H9 (cell line): ENCODE data around the gene FAM98C. TPM values are rescaled to one million over a fixed set of nuclear protein-coding genes. Genes with fewer than 3 reads are reported as not detected.

ENCODE experiments used
- DNase-seq: peaks from one replicate; pipeline ENCODE4 v3.0.0-alpha.2; 2017
- H2AFZ ChIP-seq: one replicate; pipeline ENCODE4 v1.6.1; 2013; ENCODE audit warnings: mild to moderate bottlenecking, low read length, control low read depth, moderate library complexity
- H2AK5ac ChIP-seq: 2 replicates; pipeline ENCODE4 v1.6.1; 2013; ENCODE audit warnings: low read length, control low read depth, mixed read lengths; ENCODE audit not compliant: insufficient read length
- H2BK120ac ChIP-seq: one replicate; pipeline ENCODE4 v1.6.1; 2013; ENCODE audit warnings: low read depth, mild to moderate bottlenecking, low read length, control low read depth, inconsistent platforms; ENCODE audit not compliant: poor library complexity, severe bottlenecking
- H2BK12ac ChIP-seq: 2 replicates; pipeline ENCODE4 v1.6.1; 2013; ENCODE audit warnings: low read length, control low read depth, mixed read lengths, low read depth; ENCODE audit not compliant: insufficient read length
- H2BK15ac ChIP-seq: 2 replicates; pipeline ENCODE4 v1.6.1; 2013; ENCODE audit warnings: low read depth, low read length, control low read depth
- H2BK20ac ChIP-seq: one replicate; pipeline ENCODE4 v1.6.1; 2013; ENCODE audit warnings: low read depth, mild to moderate bottlenecking, low read length, control low read depth, inconsistent platforms; ENCODE audit not compliant: poor library complexity, severe bottlenecking
- H2BK5ac ChIP-seq: 2 replicates; pipeline ENCODE4 v1.6.1; 2013; ENCODE audit warnings: low read length, control low read depth, mixed read lengths; ENCODE audit not compliant: insufficient read length
- H3K14ac ChIP-seq: 2 replicates; pipeline ENCODE4 v1.6.1; 2013; ENCODE audit warnings: low read length, control low read depth; ENCODE audit not compliant: insufficient read depth
- H3K18ac ChIP-seq: 2 replicates; pipeline ENCODE4 v1.6.1; 2013; ENCODE audit warnings: low read depth, mild to moderate bottlenecking, mixed read lengths, low read length, control low read depth; ENCODE audit not compliant: insufficient read length
- H3K23ac ChIP-seq: 2 replicates; pipeline ENCODE4 v1.6.1; 2013; ENCODE audit warnings: low read length, control low read depth, mixed read lengths, low read depth; ENCODE audit not compliant: insufficient read length
- H3K23me2 ChIP-seq: 2 replicates; pipeline ENCODE4 v1.6.1; 2013; ENCODE audit warnings: low read depth, mild to moderate bottlenecking, mixed read lengths, low read length, control low read depth; ENCODE audit not compliant: insufficient read length, poor library complexity, severe bottlenecking
- H3K27ac ChIP-seq: 2 replicates; pipeline ENCODE4 v1.5.1; 2013; ENCODE audit warnings: low read length, control low read depth, mixed read lengths, low read depth; ENCODE audit not compliant: insufficient read length
- H3K27me3 ChIP-seq: 2 replicates; pipeline ENCODE4 v1.6.1; 2013; ENCODE audit warnings: low read length, control low read depth, inconsistent platforms; ENCODE audit not compliant: insufficient read depth
- H3K4ac ChIP-seq: 2 replicates; pipeline ENCODE4 v1.6.1; 2013; ENCODE audit warnings: low read depth, mild to moderate bottlenecking, control low read depth, inconsistent platforms, low read length, moderate library complexity
- H3K4me1 ChIP-seq: 2 replicates; pipeline ENCODE4 v1.6.1; 2013; ENCODE audit warnings: low read length, control low read depth, inconsistent platforms; ENCODE audit not compliant: insufficient read depth
- H3K4me2 ChIP-seq: 2 replicates; pipeline ENCODE4 v1.6.1; 2013; ENCODE audit warnings: low read length, control low read depth, mixed read lengths; ENCODE audit not compliant: insufficient read length, insufficient read depth
- H3K56ac ChIP-seq: 2 replicates; pipeline ENCODE4 v1.6.1; 2013; ENCODE audit warnings: low read depth, mild to moderate bottlenecking, mixed read lengths, low read length, control low read depth; ENCODE audit not compliant: insufficient read length
- H3K79me1 ChIP-seq: 2 replicates; pipeline ENCODE4 v1.6.1; 2013; ENCODE audit warnings: low read depth, mild to moderate bottlenecking, moderate library complexity, low read length, control low read depth, inconsistent platforms; ENCODE audit not compliant: insufficient read depth, poor library complexity, severe bottlenecking
- H3K79me2 ChIP-seq: 2 replicates; pipeline ENCODE4 v1.6.1; 2013; ENCODE audit warnings: low read length, control low read depth, inconsistent platforms; ENCODE audit not compliant: insufficient read depth
- H3K9ac ChIP-seq: 2 replicates; pipeline ENCODE4 v1.6.1; 2013; ENCODE audit warnings: low read length, control low read depth, mixed read lengths; ENCODE audit not compliant: insufficient read length; ENCODE audit errors: extremely low read depth
- H3K9me3 ChIP-seq: one replicate; pipeline ENCODE4 v1.6.1; 2013; ENCODE audit warnings: low read depth, low read length, inconsistent platforms; ENCODE audit not compliant: control insufficient read depth
- H3T11ph ChIP-seq: one replicate; pipeline ENCODE4 v1.6.1; 2013; ENCODE audit warnings: mild to moderate bottlenecking, low read length, control low read depth, inconsistent platforms
- H4K20me1 ChIP-seq: one replicate; pipeline ENCODE4 v1.6.1; 2013; ENCODE audit not compliant: control insufficient read depth, insufficient read length, insufficient read depth
- H4K5ac ChIP-seq: 2 replicates; pipeline ENCODE4 v1.6.1; 2013; ENCODE audit warnings: low read depth, mild to moderate bottlenecking, mixed read lengths, low read length, control low read depth; ENCODE audit not compliant: insufficient read length
- H4K8ac ChIP-seq: replicated peaks from 2 replicates; pipeline ENCODE4 v1.6.1; 2013; ENCODE audit warnings: low read length, control low read depth, mixed read lengths, low read depth; ENCODE audit not compliant: insufficient read length
- H4K91ac ChIP-seq: 2 replicates; pipeline ENCODE4 v1.6.1; 2013; ENCODE audit warnings: low read depth, mild to moderate bottlenecking, moderate library complexity, mixed read lengths, low read length, control low read depth; ENCODE audit not compliant: insufficient read length
- H3K27ac Mint-ChIP-seq, 3 experiments: 2 replicates in 2 of 3; 3 replicates in 1 of 3; pipeline ENCODE4 v1.8.0; 2020 to 2021; ENCODE audit warnings: mixed read lengths in 3 of 3, mild to moderate bottlenecking in 1 of 3, moderate library complexity in 1 of 3
- H3K27me3 Mint-ChIP-seq: 2 replicates; pipeline ENCODE4 v1.8.0; 2021; ENCODE audit warnings: low read depth, mild to moderate bottlenecking, moderate library complexity, mixed read lengths
- H3K36me3 Mint-ChIP-seq, 3 experiments: 2 replicates in 2 of 3; 3 replicates in 1 of 3; pipeline ENCODE4 v1.8.0; 2020 to 2021; ENCODE audit warnings: low read depth in 3 of 3, mixed read lengths in 3 of 3; ENCODE audit not compliant: insufficient read depth in 1 of 3
- H3K4me1 Mint-ChIP-seq, 2 experiments: 2 replicates each; pipeline ENCODE4 v1.8.0; 2020; ENCODE audit warnings: mixed read lengths in 2 of 2
- H3K4me3 Mint-ChIP-seq, 2 experiments: 2 replicates in 1 of 2; 3 replicates in 1 of 2; pipeline ENCODE4 v1.8.0; 2020 to 2021; ENCODE audit warnings: mild to moderate bottlenecking in 2 of 2, mixed read lengths in 2 of 2, moderate library complexity in 1 of 2
- H3K9me3 Mint-ChIP-seq, 2 experiments: 2 replicates in 1 of 2; 3 replicates in 1 of 2; pipeline ENCODE4 v1.8.0; 2020; ENCODE audit warnings: mild to moderate bottlenecking in 2 of 2, mixed read lengths in 2 of 2, moderate library complexity in 1 of 2
- WGBS: extraction: QIAGEN DNeasy Blood & Tissue Kit; methylation state at CpG from one replicate; pipeline ENCODE4 v1.1.7; 2013; ENCODE audit warnings: missing lambda C conversion rate, low lambda C conversion rate, mixed read lengths; ENCODE audit not compliant: insufficient read length; ENCODE audit errors: extremely low coverage; 5-methylcytosine and 5-hydroxymethylcytosine counted together
- total RNA-seq: library from RNA; stranded (reverse); gene quantifications from 2 replicates; pipeline ENCODE4 v1.2.1, GENCODE V29; 2021
- TF ChIP-seq, protein P1 (sequence below): fragments of 200-600 bp; sonication (generic); conservative IDR thresholded peaks from 3 replicates; pipeline ENCODE4 v1.8.0; 2021; ENCODE audit warnings: antibody characterized with exemption, mild to moderate bottlenecking

Gene FAM98C
- total RNA-seq, 1 experiment from 2014 or later: 16.4 TPM

DNA sequence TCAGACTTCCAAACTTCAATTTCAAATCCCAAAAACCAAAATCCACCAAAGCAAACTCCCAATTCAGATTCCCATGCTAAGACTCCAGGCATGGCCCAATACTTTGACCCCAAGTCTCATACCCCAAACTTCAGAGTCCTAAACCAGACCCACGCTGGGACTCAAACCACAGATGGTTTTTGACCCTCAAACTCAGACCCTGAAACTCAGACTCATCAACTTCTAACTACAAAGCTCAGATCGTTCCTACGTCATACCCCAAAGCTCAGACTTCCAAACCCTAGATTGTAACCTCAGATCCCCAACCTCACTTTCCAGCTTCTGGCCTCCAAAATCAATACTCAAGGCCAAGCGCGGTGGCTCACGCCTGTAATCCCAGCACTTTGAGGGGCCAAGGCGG, 42.5 kb downstream of the FAM98C start:
- WGBS: no CpG with 5 or more reads among the region's 7 CpGs
- no peak overlapping the region for H3K9ac ChIP-seq
- H3K9me3 Mint-ChIP-seq: no peaks in the 10 kb centered on the region

More for the DNA sequence above, 42.5 kb downstream of the FAM98C start:
- no peaks in the 10 kb centered on the region for H3K79me2 ChIP-seq
- H3K79me1 ChIP-seq: no peaks in the 10 kb centered on the region
- no peak overlapping the region for H2BK15ac ChIP-seq
- H3K23me2 ChIP-seq: no peaks in the 10 kb centered on the region
- H4K5ac ChIP-seq: no peak overlapping the region
- H2BK120ac ChIP-seq: no peak overlapping the region
- no peak for DNase-seq
- H3K27me3 ChIP-seq: no peaks in the 10 kb centered on the region
- no peak overlapping the region for H2BK5ac ChIP-seq
- H3K4me2 ChIP-seq: no peak overlapping the region
- H3K9me3 ChIP-seq: no peaks in the 10 kb centered on the region
- TF ChIP-seq, protein P1, sequence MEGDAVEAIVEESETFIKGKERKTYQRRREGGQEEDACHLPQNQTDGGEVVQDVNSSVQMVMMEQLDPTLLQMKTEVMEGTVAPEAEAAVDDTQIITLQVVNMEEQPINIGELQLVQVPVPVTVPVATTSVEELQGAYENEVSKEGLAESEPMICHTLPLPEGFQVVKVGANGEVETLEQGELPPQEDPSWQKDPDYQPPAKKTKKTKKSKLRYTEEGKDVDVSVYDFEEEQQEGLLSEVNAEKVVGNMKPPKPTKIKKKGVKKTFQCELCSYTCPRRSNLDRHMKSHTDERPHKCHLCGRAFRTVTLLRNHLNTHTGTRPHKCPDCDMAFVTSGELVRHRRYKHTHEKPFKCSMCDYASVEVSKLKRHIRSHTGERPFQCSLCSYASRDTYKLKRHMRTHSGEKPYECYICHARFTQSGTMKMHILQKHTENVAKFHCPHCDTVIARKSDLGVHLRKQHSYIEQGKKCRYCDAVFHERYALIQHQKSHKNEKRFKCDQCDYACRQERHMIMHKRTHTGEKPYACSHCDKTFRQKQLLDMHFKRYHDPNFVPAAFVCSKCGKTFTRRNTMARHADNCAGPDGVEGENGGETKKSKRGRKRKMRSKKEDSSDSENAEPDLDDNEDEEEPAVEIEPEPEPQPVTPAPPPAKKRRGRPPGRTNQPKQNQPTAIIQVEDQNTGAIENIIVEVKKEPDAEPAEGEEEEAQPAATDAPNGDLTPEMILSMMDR: no peak
- H3T11ph ChIP-seq: no peak overlapping the region
- H2BK20ac ChIP-seq: no peak overlapping the region
- peaks cover 5 to 16% of the 10 kb centered on the region in 2 experiments; a peak in 3 of 4 replicates for H3K4me1 Mint-ChIP-seq
- no peak overlapping the region for H3K4me3 Mint-ChIP-seq
- no peak overlapping the region for H3K4ac ChIP-seq
- H3K4me1 ChIP-seq: no peaks in the 10 kb centered on the region
- no peak overlapping the region for H4K91ac ChIP-seq
- no peak overlapping the region for H3K18ac ChIP-seq
- H2AK5ac ChIP-seq: no peak overlapping the region
- no peak overlapping the region for H2BK12ac ChIP-seq
- no peak overlapping the region for H2AFZ ChIP-seq
- H4K8ac ChIP-seq: no peak overlapping the region
- H3K27me3 Mint-ChIP-seq: no peaks in the 10 kb centered on the region
- no peak overlapping the region for H3K56ac ChIP-seq
- peaks cover 41 to 49% (median 46%) of the 10 kb centered on the region in 3 experiments for H3K36me3 Mint-ChIP-seq
- no peak overlapping the region for H3K23ac ChIP-seq
- H4K20me1 ChIP-seq: no peaks in the 10 kb centered on the region
- H3K27ac Mint-ChIP-seq: 0 out of 7 replicates have a peak overlapping the region, but pooled peaks of 1 of the 3 experiments have one; percentile 11
- no peak overlapping the region for H3K27ac ChIP-seq
- no peak overlapping the region for H3K14ac ChIP-seq
